GM23338 (cell line): ENCODE data around the gene COL25A1.

ENCODE experiments used
- CTCF ChIP-seq, 2 experiments: fragments of 200-600 bp in 1 of 2; sonication (generic) in 1 of 2; conservative IDR thresholded peaks; 2 replicates each; pipeline versions ENCODE4 v1.5.1 to v1.6.1; 2016 to 2017; ENCODE audit warnings: antibody characterized with exemption in 2 of 2, low read depth in 2 of 2, mild to moderate bottlenecking in 2 of 2, moderate library complexity in 1 of 2
- POLR2AphosphoS5 ChIP-seq: IDR thresholded peaks from 2 replicates; pipeline ENCODE4 v1.6.1; 2016; ENCODE audit warnings: antibody characterized with exemption, low read depth

GRCh38 chr4:109067508-109068235 lies 234.8 kb downstream of the COL25A1 start:
- TF ChIP-seq CTCF (conservative IDR thresholded peaks at IDR 0.05; ENCODE audit: low read depth in 2 of 2): no peak
- no peak for TF ChIP-seq POLR2AphosphoS5
